H1 (cell line): ENCODE results near the gene ZNF814. TPM values are rescaled to one million over a fixed set of nuclear protein-coding genes. Genes with fewer than 3 reads are reported as not detected.
A peak's percentile ranks its signal among the peaks of the same experiment; 100 is the strongest.

Experiments
- CTCF ChIA-PET: fragments of 300-600 bp; sonication (Branson Sonifier 250); formaldehyde crosslinking; loops from one replicate; lab custom pipeline; 2021; ENCODE audit not compliant: partially characterized antibody; lab: Charles Lee
- POLR2A ChIA-PET: fragments of 300-600 bp; sonication (Branson Sonifier 250); formaldehyde crosslinking; loops from one replicate; lab custom pipeline; 2021; ENCODE audit warnings: inconsistent platforms; ENCODE audit not compliant: partially characterized antibody; lab: Charles Lee
- DNase-seq, 2 experiments: peaks; one replicate each; pipeline versions ENCODE4 v3.0.0 to v3.0.0-alpha.2; 2010 to 2022; ENCODE audit warnings: low spot score in 2 of 2, low read depth in 1 of 2, mixed read lengths in 1 of 2
- FAIRE-seq: peaks from 2 replicates; lab custom pipeline; 2011; peaks lifted over from hg19 to GRCh38; lab: Jason Lieb, UNC
- H2AFZ ChIP-seq: 2 replicates; pipeline ENCODE4 v1.8.1; 2012; ENCODE audit warnings: low read length, inconsistent platforms
- H2AK5ac ChIP-seq: 2 replicates; pipeline ENCODE4 v1.6.1; 2013; ENCODE audit warnings: low read depth, low read length
- H2BK120ac ChIP-seq: replicated peaks from 2 replicates; pipeline ENCODE3; 2013; ENCODE audit warnings: low read depth, low read length, inconsistent platforms
- H2BK12ac ChIP-seq: 2 replicates; pipeline ENCODE4 v1.6.1; 2013; ENCODE audit warnings: low read depth, low read length
- H2BK15ac ChIP-seq: 2 replicates; pipeline ENCODE4 v1.6.1; 2013; ENCODE audit warnings: low read length
- H2BK20ac ChIP-seq: 2 replicates; pipeline ENCODE4 v1.6.1; 2013; ENCODE audit warnings: low read length
- H2BK5ac ChIP-seq: 2 replicates; pipeline ENCODE4 v1.6.1; 2013; ENCODE audit warnings: low read depth, low read length
- H3K14ac ChIP-seq: 2 replicates; pipeline ENCODE4 v1.6.1; 2013; ENCODE audit warnings: inconsistent platforms; ENCODE audit not compliant: insufficient read length
- H3K18ac ChIP-seq: 2 replicates; pipeline ENCODE4 v1.6.1; 2013; ENCODE audit warnings: low read length; ENCODE audit errors: extremely low read depth
- H3K23ac ChIP-seq: 2 replicates; pipeline ENCODE4 v1.6.1; 2013; ENCODE audit warnings: inconsistent platforms; ENCODE audit not compliant: insufficient read length
- H3K23me2 ChIP-seq: 2 replicates; pipeline ENCODE4 v1.6.1; 2013; ENCODE audit warnings: low read depth, low read length
- H3K27ac ChIP-seq: 2 replicates; pipeline ENCODE4 v1.6.1; 2011; ENCODE audit warnings: low read depth, low read length, inconsistent platforms
- H3K27me3 ChIP-seq, 4 experiments: replicated peaks in 1 of 4; 1 replicate in 1 of 4; 2 replicates in 3 of 4; pipeline versions ENCODE4 v1.6.1 to v1.8.1; 2011 to 2013; ENCODE audit warnings: low read length in 3 of 4, mild to moderate bottlenecking in 3 of 4, inconsistent platforms in 2 of 4, mixed read lengths in 2 of 4, moderate library complexity in 1 of 4; ENCODE audit not compliant: control insufficient read depth in 3 of 4, insufficient read depth in 3 of 4; ENCODE audit errors: extremely low read depth in 1 of 4
- H3K36me3 ChIP-seq, 4 experiments: 2 replicates each; pipeline versions ENCODE4 v1.6.1 to v1.8.1; 2011 to 2013; ENCODE audit warnings: mild to moderate bottlenecking in 4 of 4, low read length in 3 of 4, moderate library complexity in 2 of 4, control low read depth in 1 of 4, inconsistent platforms in 1 of 4; ENCODE audit not compliant: insufficient read depth in 4 of 4, control insufficient read depth in 2 of 4
- H3K4ac ChIP-seq: replicated peaks from 2 replicates; pipeline ENCODE3; 2013; ENCODE audit warnings: low read length, low read depth, mixed read lengths, inconsistent platforms; ENCODE audit not compliant: insufficient read length
- H3K4me1 ChIP-seq, 4 experiments: replicated peaks in 1 of 4; 1 replicate in 1 of 4; 2 replicates in 3 of 4; pipeline versions ENCODE4 v1.6.1 to v1.8.1; 2011 to 2013; ENCODE audit warnings: low read length in 3 of 4, inconsistent platforms in 2 of 4, mixed read lengths in 1 of 4; ENCODE audit not compliant: insufficient read depth in 4 of 4, control insufficient read depth in 3 of 4
- H3K4me2 ChIP-seq, 2 experiments: 2 replicates each; pipeline versions ENCODE4 v1.6.1 to v1.8.1; 2011 to 2013; ENCODE audit warnings: low read depth in 2 of 2, low read length in 2 of 2, control low read depth in 1 of 2, inconsistent platforms in 1 of 2, mild to moderate bottlenecking in 1 of 2; ENCODE audit not compliant: insufficient read depth in 1 of 2
- H3K4me3 ChIP-seq, 4 experiments: fragments of 200-600, 300-600 bp in 1 of 4; sonication (generic), shearing (Covaris generic), sonication (Bioruptor Twin) in 1 of 4; 2 replicates each; pipeline versions ENCODE4 v1.5.1 to v1.8.1; 2011 to 2016; ENCODE audit warnings: low read length in 4 of 4, low read depth in 3 of 4, control low read depth in 2 of 4, inconsistent platforms in 2 of 4, mild to moderate bottlenecking in 2 of 4, mixed read lengths in 1 of 4, moderate library complexity in 1 of 4; ENCODE audit not compliant: insufficient read depth in 2 of 4; ENCODE audit errors: extremely low read depth in 1 of 4
- H3K56ac ChIP-seq: replicated peaks from 2 replicates; pipeline ENCODE3; 2013; ENCODE audit warnings: low read depth, mild to moderate bottlenecking, mixed read lengths, low read length, inconsistent platforms; ENCODE audit not compliant: insufficient read length
- H3K79me1 ChIP-seq: 2 replicates; pipeline ENCODE4 v1.6.1; 2013; ENCODE audit warnings: low read depth, low read length, control low read depth
- H3K79me2 ChIP-seq, 2 experiments: 2 replicates each; pipeline versions ENCODE4 v1.6.1 to v1.8.1; 2012 to 2013; ENCODE audit warnings: low read length in 2 of 2, mild to moderate bottlenecking in 2 of 2, inconsistent platforms in 1 of 2; ENCODE audit not compliant: insufficient read depth in 2 of 2, control insufficient read depth in 1 of 2
- H3K9ac ChIP-seq, 4 experiments: replicated peaks in 1 of 4; 1 replicate in 1 of 4; 2 replicates in 3 of 4; pipeline versions ENCODE4 v1.6.1 to v1.8.1; 2011 to 2013; ENCODE audit warnings: low read depth in 3 of 4, low read length in 3 of 4, control low read depth in 2 of 4, mild to moderate bottlenecking in 2 of 4, moderate library complexity in 2 of 4, inconsistent platforms in 1 of 4; ENCODE audit errors: extremely low read depth in 1 of 4
- H3K9me3 ChIP-seq, 2 experiments: 2 replicates each; pipeline versions ENCODE4 v1.6.1 to v1.8.1; 2012 to 2013; ENCODE audit warnings: mild to moderate bottlenecking in 2 of 2, moderate library complexity in 2 of 2, control low read depth in 1 of 2, inconsistent platforms in 1 of 2, low read depth in 1 of 2, low read length in 1 of 2, mixed read lengths in 1 of 2; ENCODE audit not compliant: insufficient read depth in 2 of 2
- H4K20me1 ChIP-seq, 2 experiments: replicated peaks in 1 of 2; 2 replicates each; pipeline versions ENCODE3 to v1.8.1; 2011 to 2013; ENCODE audit warnings: inconsistent platforms in 2 of 2, low read length in 2 of 2, mild to moderate bottlenecking in 1 of 2; ENCODE audit not compliant: insufficient read depth in 2 of 2, control insufficient read depth in 1 of 2
- H4K5ac ChIP-seq: 2 replicates; pipeline ENCODE4 v1.6.1; 2013; ENCODE audit warnings: low read length, low read depth, mixed read lengths, inconsistent platforms; ENCODE audit not compliant: insufficient read length
- H4K8ac ChIP-seq: 2 replicates; pipeline ENCODE4 v1.8.0; 2013; ENCODE audit warnings: mild to moderate bottlenecking, moderate library complexity, low read length, inconsistent platforms; ENCODE audit not compliant: insufficient read depth; ENCODE audit errors: extremely low read depth
- H4K91ac ChIP-seq: replicated peaks from 2 replicates; pipeline ENCODE3; 2013; ENCODE audit warnings: low read length, mixed read lengths, inconsistent platforms; ENCODE audit not compliant: insufficient read length
- BCL11A ChIP-seq, 2 experiments: IDR thresholded peaks; one replicate each; pipeline ENCODE4 v1.6.1; 2011; ENCODE audit warnings: low read depth in 2 of 2, low read length in 2 of 2, mild to moderate bottlenecking in 2 of 2
- BRCA1 ChIP-seq: IDR thresholded peaks from 2 replicates; pipeline ENCODE4 v1.6.1; 2012; ENCODE audit warnings: low read depth, low read length, improper control_type of control experiment
- CEBPB ChIP-seq: IDR thresholded peaks from 2 replicates; pipeline ENCODE4 v1.6.1; 2012; ENCODE audit warnings: low read depth, low read length
- GABPA ChIP-seq: IDR thresholded peaks from 2 replicates; pipeline ENCODE4 v1.6.1; 2011; ENCODE audit warnings: mild to moderate bottlenecking, low read length, moderate library complexity, borderline replicate concordance; ENCODE audit not compliant: insufficient read depth
- JUN ChIP-seq: IDR thresholded peaks from 2 replicates; pipeline ENCODE4 v1.6.1; 2011; ENCODE audit warnings: low read depth, mild to moderate bottlenecking, improper control_type of control experiment, low read length
- POLR2A ChIP-seq, 2 experiments: IDR thresholded peaks; 1 replicate in 1 of 2; 2 replicates in 1 of 2; pipeline ENCODE4 v1.6.1; 2011; ENCODE audit warnings: low read depth in 2 of 2, low read length in 2 of 2, mild to moderate bottlenecking in 2 of 2; ENCODE audit errors: control extremely low read depth in 1 of 2
- RBBP5 ChIP-seq: IDR thresholded peaks from 2 replicates; pipeline ENCODE4 v1.7.1; 2012; ENCODE audit warnings: low read depth, mild to moderate bottlenecking, inconsistent platforms, low read length, moderate library complexity, borderline replicate concordance
- RXRA ChIP-seq: IDR thresholded peaks from 2 replicates; pipeline ENCODE4 v1.6.1; 2011; ENCODE audit warnings: low read depth, mild to moderate bottlenecking, low read length, moderate library complexity; ENCODE audit not compliant: insufficient read depth
- TAF1 ChIP-seq: IDR thresholded peaks from 2 replicates; pipeline ENCODE4 v1.6.1; 2011; ENCODE audit warnings: mild to moderate bottlenecking, low read depth, low read length
- TCF12 ChIP-seq: IDR thresholded peaks from 2 replicates; pipeline ENCODE4 v1.6.1; 2011; ENCODE audit warnings: low read depth, mild to moderate bottlenecking, low read length
- ZNF274 ChIP-seq: IDR thresholded peaks from 2 replicates; pipeline ENCODE4 v1.7.0; 2012; ENCODE audit warnings: low read length, borderline replicate concordance; ENCODE audit errors: extremely low read depth
- WGBS, 2 experiments: shearing (Covaris generic) in 1 of 2; methylation state at CpG; one replicate each; pipeline versions ENCODE4 v1.1.6 to v1.1.7; 2013 to 2015; ENCODE audit warnings: low lambda C conversion rate in 2 of 2, mixed read lengths in 2 of 2, inconsistent platforms in 1 of 2, low coverage in 1 of 2, missing lambda C conversion rate in 1 of 2; ENCODE audit not compliant: insufficient replicate concordance in 2 of 2, insufficient coverage in 1 of 2, insufficient read length in 1 of 2; ENCODE audit errors: extremely low coverage in 1 of 2, missing lambda C conversion rate in 1 of 2; 5-methylcytosine and 5-hydroxymethylcytosine counted together
- polyA plus RNA-seq, 7 experiments: library from polyadenylated mRNA; depleted of rRNA in 3 of 7; stranded (reverse) in 5 of 7; unstranded in 2 of 7; fragments of >200 nt in 5 of 7; fragments of 200-250 nt in 2 of 7; gene quantifications; 1 replicate in 5 of 7; 2 replicates in 1 of 7; 4 replicates in 1 of 7; pipeline versions ENCODE4 v1.2.1 to v1.2.3, GENCODE V29; 2011 to 2013; ENCODE audit warnings: missing spikeins in 2 of 7, mixed read lengths in 2 of 7
- total RNA-seq: library from RNA; stranded (reverse); fragmentation: NEBNext Ultra II Directional; extraction: Animal tissue kit (Norgen Biotek cat#: 25700); gene quantifications from 2 replicates; pipeline ENCODE4 v1.2.1, GENCODE V29; 2021
- TF ChIP-seq, protein P1 (sequence below): IDR thresholded peaks from 2 replicates; pipeline ENCODE4 v1.6.1; 2012; ENCODE audit warnings: inconsistent platforms

ZNF814 gene
- total and polyA plus RNA-seq, 2 of the 8 experiments (the other 6 are each of a cell fraction or from before 2014, with no cell fraction given), result 90.9 to 99.6 TPM

DNA sequence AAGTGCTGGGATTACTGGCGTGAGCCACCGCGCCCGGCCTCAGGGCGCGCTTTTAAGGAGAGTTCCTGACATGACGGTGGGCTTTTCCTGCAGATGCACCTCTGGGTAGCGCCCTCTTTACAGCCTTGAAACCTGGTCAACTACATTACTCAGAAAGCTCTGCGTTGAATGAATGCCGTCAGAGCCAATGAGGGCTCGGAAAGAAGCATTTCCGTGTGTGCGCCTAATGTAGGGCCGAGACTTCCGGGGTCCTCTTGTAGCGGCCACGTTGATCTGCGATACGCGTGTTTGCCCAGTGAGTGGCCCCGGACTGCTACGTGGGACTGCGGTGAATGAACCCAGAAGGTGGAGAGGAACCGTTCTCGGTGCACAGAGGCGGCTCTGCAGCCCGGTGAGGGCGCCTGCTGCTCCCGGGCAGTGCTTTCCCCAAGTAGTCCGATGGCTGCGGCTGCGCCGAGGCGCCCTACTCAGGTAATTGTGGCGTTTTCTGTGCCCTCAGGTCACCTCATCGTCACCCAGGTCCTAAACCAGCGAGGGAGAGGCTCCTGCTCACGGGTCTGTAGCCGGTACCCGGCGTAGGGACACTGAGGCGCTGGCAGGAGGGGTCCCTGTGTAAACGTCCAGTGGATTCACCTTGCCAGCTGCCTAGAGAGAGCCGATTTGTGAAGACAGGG lies 69.2 kb downstream of the ZNF814 start:
- H2BK12ac ChIP-seq, result no peak overlapping the region
- H2AFZ ChIP-seq, result peak overlapping the region; percentile 56; the same call in 1 of the 2 replicates
- H3K56ac ChIP-seq, result peak overlapping the region; percentile 47
- H3K27me3 ChIP-seq, result no peaks in the 10 kb centered on the region
- DNase-seq (peak; percentile 63 to 73), FAIRE-seq (peak; percentile 28)
- peak overlapping the region; percentile 91 for H3K4ac ChIP-seq
- H3K79me2 ChIP-seq, result peaks cover 18 to 50% of the 10 kb centered on the region in 2 experiments
- H3K23me2 ChIP-seq, result peaks cover 3% of the 10 kb centered on the region
- peaks cover 0 to 11% (median 0%) of the 10 kb centered on the region in 4 experiments; a peak in 3 of 8 replicates for H3K36me3 ChIP-seq
- peaks cover 4% of the 10 kb centered on the region; the same call in 1 of the 2 replicates for H3K79me1 ChIP-seq
- no peak overlapping the region for H4K5ac ChIP-seq
- WGBS, 2 experiments, result 1% methylated on average over 44 of the region's 44 CpGs; no CpG with 5 or more reads in 1 of the 2 experiments
- no peak overlapping the region for H3K23ac ChIP-seq
- ChIA-PET POLR2A (interaction anchor here (0.6 to 5.6 kb wide), 27 partner anchors 11 to 384 kb away, joined by 3 to 52 read pairs (median 4); partner anchors contain the start of genes ZNF417, ZNF418, ZNF586 and ZNF587), CTCF (interaction anchor here (0.6 to 3.8 kb wide), 3 partner anchors 9 to 1052 kb away, joined by 3 to 15 read pairs (median 7); partner anchors contain the start of gene ZNF587B)
- peak overlapping the region; percentile 87; the same call in 1 of the 2 replicates for H2BK5ac ChIP-seq
- H2BK20ac ChIP-seq, result no peak overlapping the region
- H3K4me3 ChIP-seq, result peak overlapping the region; percentile 84 to 99 (median 96)
- no peak overlapping the region for H2BK15ac ChIP-seq
- peaks cover 4 to 7% of the 10 kb centered on the region in 2 experiments for H4K20me1 ChIP-seq
- H3K9ac ChIP-seq, result peak overlapping the region; percentile 83 to 95 (median 90)
- H4K8ac ChIP-seq, result peak overlapping the region; percentile 98
- H3K18ac ChIP-seq, result peak overlapping the region; percentile 72; the same call in 1 of the 2 replicates
- no peak overlapping the region for H3K14ac ChIP-seq
- peak overlapping the region; percentile 81 for H2BK120ac ChIP-seq
- peak overlapping the region; percentile 67 to 81 for H3K4me2 ChIP-seq
- H3K27ac ChIP-seq, result peak overlapping the region; percentile 80
- no peaks in the 10 kb centered on the region for H3K9me3 ChIP-seq
- no peak overlapping the region for H2AK5ac ChIP-seq
- peaks cover 3 to 7% (median 5%) of the 10 kb centered on the region in 4 experiments for H3K4me1 ChIP-seq
- peak overlapping the region; percentile 98 for H4K91ac ChIP-seq
- TF ChIP-seq BCL11A (IDR thresholded peaks at IDR 0.05; ENCODE audit: low read depth in 2 of 2, low read length in 2 of 2) (no peak), POLR2A (IDR thresholded peaks at IDR 0.05; ENCODE audit: control extremely low read depth in 1 of 2, low read depth in 2 of 2, low read length in 2 of 2) (peak; percentile 67 to 85), GABPA (peak; percentile 91), ZNF274 (no peak), RBBP5 (no peak), TAF1 (peak; percentile 69), BRCA1 (no peak), CEBPB (no peak), RXRA (no peak), JUN (no peak), TCF12 (no peak)
- TF ChIP-seq, protein P1, sequence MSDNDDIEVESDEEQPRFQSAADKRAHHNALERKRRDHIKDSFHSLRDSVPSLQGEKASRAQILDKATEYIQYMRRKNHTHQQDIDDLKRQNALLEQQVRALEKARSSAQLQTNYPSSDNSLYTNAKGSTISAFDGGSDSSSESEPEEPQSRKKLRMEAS, result peak; percentile 71
